Renal cortex interstitium (tissue), 11 donors: ENCODE results near the gene RAB25. TPM values are rescaled to one million over a fixed set of nuclear protein-coding genes. Genes with fewer than 3 reads are reported as not detected.
A peak's percentile ranks its signal among the peaks of the same experiment; 100 is the strongest.

Experiments
- DNase-seq, 11 donors: peaks; one replicate each; pipeline ENCODE4 v3.0.0-alpha.2; 2013; ENCODE audit warnings: low read depth in 9 of 11, low spot score in 4 of 11; ENCODE audit errors: extremely low read depth in 1 of 11
- polyA plus RNA-seq, 3 donors: library from polyadenylated mRNA; unstranded; fragments of 120-200 nt; gene quantifications; one replicate each; pipeline ENCODE4 v1.2.1, GENCODE V29; 2013; ENCODE audit not compliant: insufficient read length in 3 of 3

Gene RAB25
- polyA plus RNA-seq, 3 donors: 46.2 to 67.0 (median 47.6) TPM

- no peak for DNase-seq
Observed at GRCh38 chr1:156090138-156090839, 29.3 kb downstream of the RAB25 start.

DNA sequence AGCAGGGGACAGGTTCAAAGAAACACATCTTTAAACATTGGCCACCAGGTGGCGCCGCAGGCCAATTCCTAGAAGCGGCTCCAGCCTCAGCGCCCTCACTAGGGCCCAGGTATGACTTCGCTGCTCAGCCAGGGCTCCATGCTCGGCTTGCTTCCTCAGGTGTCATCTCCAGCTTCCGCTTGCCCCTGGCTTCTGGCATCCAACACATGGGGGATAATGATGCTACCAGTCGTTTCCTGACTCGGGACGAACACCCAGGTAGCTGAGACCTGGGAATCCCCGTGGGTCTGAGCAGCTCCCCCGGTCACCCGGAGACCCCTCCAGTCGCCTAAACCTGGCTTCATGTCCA is 29.9 kb downstream of the RAB25 start:
- DNase-seq: peak in 4 of 11 donors; percentile 70 to 81 (median 76)

GRCh38 chr1:156091610-156092009 is 30.6 kb downstream of the RAB25 start:
- DNase-seq: no peak

- no peak for DNase-seq
Observed at GRCh38 chr1:156095906-156096508, 35.0 kb downstream of the RAB25 start.

- peak in 1 of 11 donors; percentile 63 for DNase-seq
Observed at GRCh38 chr1:156096640-156097391, 35.9 kb downstream of the RAB25 start.

DNA sequence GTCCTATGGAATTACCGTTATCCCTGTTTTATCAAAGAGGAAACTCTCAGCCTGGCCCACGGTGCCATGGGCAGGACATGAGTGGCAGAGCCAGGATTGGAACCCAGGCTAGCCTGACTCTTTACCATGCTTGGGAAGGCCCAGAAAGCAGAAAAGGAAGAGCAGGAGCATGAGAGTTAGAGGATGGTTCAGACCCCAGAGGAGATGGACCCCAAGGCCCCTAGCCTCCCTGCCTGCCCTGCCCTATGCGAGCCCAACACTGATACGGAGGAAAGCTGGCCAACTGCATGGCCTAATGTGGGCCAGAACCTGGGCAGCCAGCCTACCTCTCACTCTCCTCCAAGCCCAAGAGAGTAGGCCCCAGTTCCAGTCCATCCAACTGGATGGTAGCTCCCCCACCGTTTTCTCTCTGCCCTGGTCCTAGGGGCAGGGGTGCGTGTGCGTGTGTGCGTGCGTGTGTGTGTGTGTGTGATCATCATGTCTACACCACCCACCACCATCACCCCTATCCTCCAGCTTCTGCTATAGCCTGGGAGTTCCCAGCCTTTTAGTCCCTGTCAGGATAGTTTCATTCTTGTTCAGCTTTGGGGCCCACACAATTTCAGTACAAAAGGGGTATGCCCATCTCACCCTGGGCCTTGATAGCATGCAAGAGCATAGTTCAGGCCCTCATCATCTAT is 36.7 kb downstream of the RAB25 start:
- DNase-seq: no peak

DNA sequence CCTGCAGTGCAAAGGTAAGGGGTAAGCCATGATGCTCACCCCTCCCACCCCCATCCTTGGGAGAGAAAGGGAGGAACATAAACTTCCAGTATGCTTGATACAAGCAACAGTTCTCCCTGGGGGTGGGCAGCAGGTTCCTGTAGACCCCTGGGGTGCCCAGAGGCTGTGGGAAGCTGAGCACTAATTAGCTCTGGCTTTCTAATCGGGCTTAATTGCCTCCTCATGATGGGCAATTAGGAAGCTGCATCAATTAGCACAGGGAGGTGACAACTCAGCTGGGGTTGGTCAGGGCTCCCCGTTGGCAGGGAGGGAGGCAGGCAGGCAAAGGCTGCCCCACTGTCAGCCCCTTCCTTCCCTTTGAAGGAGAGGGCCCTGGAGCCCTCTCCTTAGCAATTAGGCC is 37.8 kb downstream of the RAB25 start:
- no peak for DNase-seq

GRCh38 chr1:156099282-156099681 is 38.3 kb downstream of the RAB25 start:
- no peak for DNase-seq

GRCh38 chr1:156100205-156100995 is 39.4 kb downstream of the RAB25 start:
- DNase-seq: no peak

- DNase-seq: no peak
Observed at GRCh38 chr1:156101880-156102279, 40.9 kb downstream of the RAB25 start.

- no peak for DNase-seq
Observed at GRCh38 chr1:156102633-156103511, 41.9 kb downstream of the RAB25 start.

DNA sequence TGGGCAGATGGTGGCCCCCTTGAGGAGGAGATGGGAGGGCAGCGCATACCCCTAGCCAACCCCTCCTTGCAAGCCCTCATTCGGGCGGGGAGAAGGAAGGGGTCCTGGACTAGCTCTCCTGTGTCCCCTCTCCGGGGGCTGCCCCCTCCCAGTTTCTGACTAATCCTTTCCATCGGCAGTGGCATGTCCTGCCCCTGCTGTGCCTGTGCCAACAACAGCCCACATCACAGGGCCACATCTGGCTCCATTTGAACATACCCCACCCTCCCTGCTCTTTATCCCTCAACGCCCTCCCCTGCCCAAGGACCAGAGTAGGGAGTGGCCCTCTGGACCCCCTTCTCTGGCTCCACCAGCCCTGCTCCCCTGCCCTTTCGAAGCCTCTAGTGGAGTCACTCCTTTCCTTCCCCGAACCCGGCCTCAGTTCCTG is 42.6 kb downstream of the RAB25 start:
- no peak for DNase-seq

GRCh38 chr1:156104065-156104810 is 43.3 kb downstream of the RAB25 start:
- DNase-seq: peak in 2 of 11 donors; percentile 73 to 85

GRCh38 chr1:156104861-156105832 is 44.2 kb downstream of the RAB25 start:
- DNase-seq: no peak

GRCh38 chr1:156106624-156107488 is 45.9 kb downstream of the RAB25 start:
- DNase-seq: no peak
